GM10266 (cell line): ENCODE data around the gene SCNM1.
A peak's percentile ranks its signal among the peaks of the same experiment; 100 is the strongest.

Experiments used
- DNase-seq: peaks from one replicate; pipeline ENCODE4 v3.0.0; 2012; ENCODE audit errors: extremely low spot score
- TF ChIP-seq, protein P1 (sequence below): IDR thresholded peaks from 2 replicates; pipeline ENCODE4 v1.5.1; 2012; ENCODE audit warnings: mild to moderate bottlenecking, low read depth; ENCODE audit not compliant: control insufficient read depth, insufficient read depth; ENCODE audit errors: missing control alignments

The SCNM1 gene

DNA sequence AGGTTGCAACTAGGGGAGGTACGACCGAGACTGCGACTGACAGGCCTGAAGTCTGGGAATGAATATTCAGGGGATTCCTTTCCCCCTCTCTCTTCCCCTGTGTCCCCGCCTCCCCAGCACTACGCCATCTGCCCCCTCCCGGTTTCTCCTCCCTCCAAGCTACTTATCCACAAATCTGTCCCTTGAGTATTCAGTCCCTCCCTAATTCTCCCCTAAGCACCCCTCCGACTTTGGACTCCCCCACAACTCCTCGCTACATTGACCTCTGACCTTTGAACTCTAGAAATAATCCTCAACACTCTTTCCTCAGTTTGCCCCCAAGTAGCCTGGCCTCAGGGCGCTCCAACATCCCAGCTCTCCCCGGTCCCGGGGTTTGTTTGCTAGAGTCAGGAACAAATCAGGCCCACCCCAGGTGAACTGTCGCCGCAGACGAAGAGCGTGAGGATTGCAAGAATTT is 635 bp upstream of the SCNM1 start:
- DNase-seq: no peak
- TF ChIP-seq, protein P1, sequence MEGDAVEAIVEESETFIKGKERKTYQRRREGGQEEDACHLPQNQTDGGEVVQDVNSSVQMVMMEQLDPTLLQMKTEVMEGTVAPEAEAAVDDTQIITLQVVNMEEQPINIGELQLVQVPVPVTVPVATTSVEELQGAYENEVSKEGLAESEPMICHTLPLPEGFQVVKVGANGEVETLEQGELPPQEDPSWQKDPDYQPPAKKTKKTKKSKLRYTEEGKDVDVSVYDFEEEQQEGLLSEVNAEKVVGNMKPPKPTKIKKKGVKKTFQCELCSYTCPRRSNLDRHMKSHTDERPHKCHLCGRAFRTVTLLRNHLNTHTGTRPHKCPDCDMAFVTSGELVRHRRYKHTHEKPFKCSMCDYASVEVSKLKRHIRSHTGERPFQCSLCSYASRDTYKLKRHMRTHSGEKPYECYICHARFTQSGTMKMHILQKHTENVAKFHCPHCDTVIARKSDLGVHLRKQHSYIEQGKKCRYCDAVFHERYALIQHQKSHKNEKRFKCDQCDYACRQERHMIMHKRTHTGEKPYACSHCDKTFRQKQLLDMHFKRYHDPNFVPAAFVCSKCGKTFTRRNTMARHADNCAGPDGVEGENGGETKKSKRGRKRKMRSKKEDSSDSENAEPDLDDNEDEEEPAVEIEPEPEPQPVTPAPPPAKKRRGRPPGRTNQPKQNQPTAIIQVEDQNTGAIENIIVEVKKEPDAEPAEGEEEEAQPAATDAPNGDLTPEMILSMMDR: no peak

DNA sequence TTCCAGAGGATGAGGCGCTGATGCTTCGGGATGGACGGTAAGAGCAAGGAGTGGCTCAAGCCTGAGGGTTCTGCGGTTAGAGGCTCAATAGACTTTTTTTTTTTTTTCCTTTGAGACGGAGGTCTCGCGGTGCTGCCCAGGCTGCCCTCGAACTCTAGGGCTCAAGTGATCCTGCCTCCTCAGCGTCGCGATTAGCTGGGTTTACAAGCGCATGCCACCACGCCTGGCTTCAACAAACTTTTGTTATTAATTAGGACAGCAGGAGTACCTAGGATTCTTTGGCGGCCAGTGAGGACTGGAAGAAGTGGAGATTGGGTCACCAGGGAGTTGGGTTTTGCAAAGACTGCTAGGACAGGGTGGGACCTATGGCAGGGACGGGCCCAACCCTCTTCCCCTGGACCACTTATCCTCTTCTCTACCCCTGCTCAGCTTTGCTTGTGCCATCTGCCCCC is 587 bp downstream of the SCNM1 start:
- no peak for DNase-seq
- TF ChIP-seq, protein P1: no peak

DNA sequence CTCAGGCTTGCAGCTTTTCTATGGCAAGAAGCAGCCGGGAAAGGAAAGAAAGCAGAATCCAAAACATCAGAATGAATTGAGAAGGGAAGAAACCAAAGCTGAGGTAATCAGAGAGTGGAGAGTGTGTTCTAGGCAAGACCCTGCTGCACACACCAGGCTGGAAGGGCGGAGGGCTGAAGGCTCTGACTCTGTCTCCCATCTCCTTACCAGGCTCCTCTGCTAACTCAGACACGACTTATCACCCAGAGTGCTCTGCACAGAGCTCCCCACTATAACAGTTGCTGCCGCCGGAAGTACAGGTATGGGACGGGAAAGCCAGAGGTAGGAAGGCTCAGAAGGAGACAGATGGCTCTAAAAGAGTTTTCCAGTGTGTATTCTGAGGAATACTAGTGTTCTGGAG is 1.2 kb downstream of the SCNM1 start:
- DNase-seq: no peak
- TF ChIP-seq, protein P1: no peak

DNA sequence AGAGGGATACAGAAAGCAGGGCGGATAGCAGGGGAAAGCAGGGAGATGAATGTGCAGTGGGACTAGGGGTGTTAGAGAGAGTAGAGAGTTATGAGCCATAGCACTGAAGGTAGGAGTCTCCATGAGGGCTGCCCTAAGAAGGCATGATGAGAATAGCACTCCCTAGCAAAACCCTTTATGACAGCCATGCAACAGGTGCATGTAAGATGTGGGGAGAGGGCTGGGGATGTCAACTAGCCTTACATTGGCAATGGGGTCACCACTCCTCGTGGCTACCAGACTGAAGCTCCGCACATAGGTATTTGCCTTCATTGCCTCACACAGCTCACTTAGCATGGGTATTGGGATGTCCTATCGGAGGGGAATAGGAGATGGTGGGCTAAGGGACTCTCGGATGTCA is 5.2 kb downstream of the SCNM1 start:
- DNase-seq: no peak
- TF ChIP-seq, protein P1: no peak

DNA sequence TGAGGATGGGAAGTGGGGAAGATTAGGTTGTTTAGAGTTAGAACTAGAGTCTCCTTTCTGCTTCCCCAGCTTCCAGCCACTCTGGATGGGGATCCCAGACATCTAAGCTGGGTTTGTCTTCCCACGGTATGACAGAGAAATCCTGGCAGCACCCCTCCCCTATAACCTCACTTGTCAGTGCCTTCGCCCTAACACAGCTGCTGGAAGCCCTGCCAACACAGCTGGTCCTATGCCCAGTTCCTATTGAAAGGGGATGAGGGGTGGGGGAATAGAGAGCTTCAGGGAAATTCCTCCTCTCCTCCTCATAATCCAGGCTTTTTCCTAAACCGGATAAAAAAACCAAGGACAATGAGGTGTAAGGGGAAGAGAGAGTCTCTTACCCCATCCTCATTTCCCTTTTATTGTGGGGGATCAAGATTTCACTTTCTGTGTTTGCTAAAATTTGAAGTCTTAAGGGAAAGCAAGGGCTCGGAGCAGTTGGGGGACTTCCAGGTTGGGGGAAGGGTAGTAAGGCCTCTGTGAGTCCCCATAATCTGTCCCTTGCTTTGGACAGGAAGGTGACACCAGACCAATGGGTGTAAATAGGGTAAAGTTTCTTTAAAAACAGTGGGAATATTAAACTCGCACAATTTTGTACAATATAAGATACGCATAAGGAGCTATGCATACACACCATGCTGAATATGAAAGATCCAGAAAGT is 9.2 kb downstream of the SCNM1 start:
- TF ChIP-seq, protein P1: no peak
- no peak for DNase-seq

DNA sequence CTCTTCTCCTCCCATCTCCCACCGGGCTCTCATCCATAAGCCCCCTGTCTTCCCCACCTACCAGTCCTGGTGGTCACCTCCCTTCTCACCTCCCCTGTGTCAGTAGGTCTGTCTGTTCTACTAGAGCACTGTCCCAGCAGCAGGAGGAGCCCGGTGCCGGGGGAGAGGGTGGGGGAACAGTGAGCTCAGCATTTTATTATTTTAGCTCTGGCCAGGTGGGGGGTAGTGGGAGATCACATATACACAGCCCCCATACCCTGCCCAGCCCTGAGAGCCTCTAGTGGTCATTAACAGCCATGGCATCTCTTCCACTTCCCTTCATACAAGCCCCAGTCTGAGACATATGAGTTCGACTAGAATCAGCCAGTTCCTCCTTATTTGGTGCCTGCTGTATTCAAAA is 9.9 kb downstream of the SCNM1 start, which contains the start of gene TMOD4:
TSS of gene TMOD4 (minus strand) at position 119 of the 400 bp plus-strand sequence. CDS start 1,106 bp downstream, outside the sequence.
- TF ChIP-seq, protein P1: peak; percentile 31
- no peak for DNase-seq

DNA sequence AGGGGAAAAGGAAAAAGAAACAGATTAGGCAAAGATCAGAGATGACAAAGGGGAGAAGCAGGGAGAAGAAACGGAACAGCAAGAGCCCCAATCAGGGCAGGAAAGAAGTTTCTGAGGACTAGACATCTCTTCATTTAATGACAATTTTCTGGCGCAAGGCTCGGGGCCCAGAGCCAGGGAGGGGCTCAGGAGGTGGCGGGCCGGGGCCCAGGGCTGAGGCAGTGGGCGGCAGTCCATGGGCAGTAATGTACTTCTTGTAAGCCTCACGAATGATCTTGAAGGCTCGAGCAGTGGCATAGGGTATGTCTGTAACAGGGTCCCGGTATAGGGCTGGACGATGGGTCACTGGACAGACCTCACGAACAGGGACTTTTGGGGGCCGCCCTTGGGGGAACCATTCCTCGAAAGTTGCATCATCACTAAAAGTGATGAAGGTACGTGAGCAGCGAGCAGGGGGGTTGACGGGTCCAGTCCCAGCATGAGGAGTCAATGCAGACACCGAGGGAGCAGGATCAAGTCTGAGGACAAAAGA is 10.6 kb downstream of the SCNM1 start:
- DNase-seq: no peak
- TF ChIP-seq, protein P1: no peak
